ENCODE data around the gene PRICKLE4.

PRICKLE4 gene

GRCh38 chr6:41780551-41781365 lies at the start of gene PRICKLE4:
PRICKLE4 (plus strand) TSS chr6:41780782; CDS start chr6:41783474, 2,692 bp downstream.
- no peak for FAIRE-seq

DNA sequence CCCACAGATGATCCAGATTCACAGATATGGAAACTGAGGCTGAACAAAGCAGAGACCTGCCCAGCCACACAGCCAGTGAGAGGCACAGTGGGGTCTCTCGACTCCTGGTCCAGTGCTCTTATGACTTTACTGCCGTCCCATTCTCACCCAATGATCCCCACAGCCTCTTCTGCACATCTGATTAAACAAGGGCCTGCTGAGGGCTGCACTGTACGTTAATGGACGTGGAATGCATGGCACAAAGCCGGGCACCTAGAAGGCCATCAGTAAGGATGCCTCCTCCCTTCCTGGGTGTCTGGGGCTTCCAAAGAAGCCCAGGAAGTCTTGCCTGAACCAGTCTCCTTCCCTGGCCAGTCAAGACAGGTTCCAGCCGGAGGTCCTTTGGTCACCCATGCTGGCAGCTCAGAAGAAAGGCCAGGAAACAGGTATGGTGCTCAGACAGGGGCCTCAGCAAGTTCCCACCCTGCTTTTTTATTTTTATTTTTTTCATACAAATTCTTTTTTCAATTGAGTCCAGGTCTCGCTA lies 49.0 kb upstream of the PRICKLE4 start:
- no peak for FAIRE-seq

GRCh38 chr6:41732149-41732548 lies 48.4 kb upstream of the PRICKLE4 start:
- FAIRE-seq, result no peak

DNA sequence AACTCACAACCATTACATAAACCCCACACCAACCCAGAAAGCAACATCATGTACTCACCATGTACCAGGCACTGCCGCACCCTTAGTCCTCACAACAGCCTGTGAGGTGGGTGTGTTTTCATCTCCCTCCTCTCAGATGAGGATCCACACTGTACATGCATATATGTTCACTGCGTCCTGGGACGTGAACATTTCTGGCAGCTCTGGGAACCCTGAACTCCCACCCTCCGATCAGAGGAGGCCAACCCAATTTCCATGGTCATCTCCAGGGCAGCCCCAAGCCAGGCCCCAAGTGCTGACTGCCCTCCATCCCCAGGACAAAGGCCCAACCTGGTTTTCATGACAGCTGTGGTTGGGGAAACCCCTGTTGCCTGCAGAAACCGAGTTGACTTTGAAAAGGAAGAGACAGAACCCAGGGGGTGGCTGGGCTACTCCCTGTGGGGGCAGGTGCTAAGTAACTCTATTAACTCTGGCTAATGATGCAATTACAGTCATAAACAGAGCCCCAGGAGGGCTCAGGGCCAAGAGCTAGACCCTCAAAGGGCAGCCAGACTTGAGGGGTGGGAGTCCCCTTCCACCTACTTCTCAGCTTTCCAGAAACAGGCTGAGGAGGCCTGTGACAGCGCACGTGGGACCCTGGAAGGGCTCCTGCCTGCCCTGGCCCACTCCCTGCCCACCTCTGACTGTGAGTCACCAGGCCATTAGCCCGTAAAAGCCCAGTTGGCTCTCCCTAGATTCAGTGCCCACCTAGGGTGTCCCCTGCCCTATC lies 47.8 kb upstream of the PRICKLE4 start:
- FAIRE-seq, result no peak

DNA sequence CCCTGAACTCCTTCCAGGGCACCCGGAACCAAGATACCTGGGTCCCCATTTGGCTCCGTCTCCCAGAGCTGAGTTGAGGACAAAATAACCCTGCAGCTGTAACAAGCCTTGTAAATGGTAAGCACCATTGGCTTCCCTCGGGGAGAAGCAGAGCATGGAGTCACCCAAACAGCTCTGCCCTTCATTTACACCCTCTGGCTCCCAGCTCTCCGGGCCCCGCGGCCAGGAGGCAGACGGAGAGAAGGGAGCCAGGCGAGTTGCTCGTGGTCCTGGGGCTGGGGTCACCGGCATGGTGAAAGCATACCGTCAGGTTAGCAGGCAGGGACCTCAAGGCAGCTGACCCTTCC lies 47.2 kb upstream of the PRICKLE4 start:
- no peak for FAIRE-seq

GRCh38 chr6:41733707-41734665 lies 46.6 kb upstream of the PRICKLE4 start:
- no peak for FAIRE-seq

- FAIRE-seq, result no peak
Observed at GRCh38 chr6:41734666-41735426, 45.7 kb upstream of the PRICKLE4 start.

DNA sequence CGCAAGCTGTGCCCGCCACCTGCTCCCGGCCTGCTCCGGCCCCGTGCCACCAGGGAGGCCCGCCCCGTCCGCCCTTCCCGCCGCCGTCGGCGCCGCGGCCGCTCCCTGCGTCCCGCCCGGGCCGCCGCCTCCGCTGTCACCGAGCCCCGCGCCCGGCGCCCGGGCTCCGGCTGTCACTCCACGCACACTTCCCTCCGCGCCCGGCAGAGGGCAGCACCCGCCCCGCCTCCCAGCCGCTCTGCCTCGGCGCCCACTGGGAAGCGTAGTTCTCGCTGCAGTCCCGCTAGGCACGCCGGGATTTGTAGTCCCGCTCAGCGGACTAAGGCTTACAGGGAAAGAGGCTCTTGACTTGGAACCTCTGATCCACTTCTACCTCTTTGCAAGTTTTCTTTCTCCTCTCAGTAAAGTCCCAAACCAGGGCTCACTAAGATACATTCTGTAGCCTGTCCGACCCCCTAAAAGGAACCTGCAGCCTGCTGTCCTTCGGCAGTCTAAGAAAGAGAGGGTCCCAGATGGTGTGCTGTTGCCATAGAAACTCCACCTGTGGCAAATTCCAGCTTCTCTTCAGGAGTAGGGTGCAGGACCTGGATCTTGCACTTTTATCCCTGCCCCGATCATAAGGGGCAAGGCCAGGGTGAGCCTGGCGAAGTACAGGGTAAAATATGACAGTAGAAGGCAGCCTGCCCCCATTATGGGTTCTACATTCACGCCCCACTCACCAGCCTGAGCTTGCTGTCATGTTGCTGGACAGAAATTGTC lies 45.0 kb upstream of the PRICKLE4 start, which contains the start of gene TFEB:
Gene TFEB, minus strand, starts transcription at position 182 of the 759 bp plus-strand sequence. CDS start 44,395 bp downstream, outside the sequence.
- FAIRE-seq, result no peak

DNA sequence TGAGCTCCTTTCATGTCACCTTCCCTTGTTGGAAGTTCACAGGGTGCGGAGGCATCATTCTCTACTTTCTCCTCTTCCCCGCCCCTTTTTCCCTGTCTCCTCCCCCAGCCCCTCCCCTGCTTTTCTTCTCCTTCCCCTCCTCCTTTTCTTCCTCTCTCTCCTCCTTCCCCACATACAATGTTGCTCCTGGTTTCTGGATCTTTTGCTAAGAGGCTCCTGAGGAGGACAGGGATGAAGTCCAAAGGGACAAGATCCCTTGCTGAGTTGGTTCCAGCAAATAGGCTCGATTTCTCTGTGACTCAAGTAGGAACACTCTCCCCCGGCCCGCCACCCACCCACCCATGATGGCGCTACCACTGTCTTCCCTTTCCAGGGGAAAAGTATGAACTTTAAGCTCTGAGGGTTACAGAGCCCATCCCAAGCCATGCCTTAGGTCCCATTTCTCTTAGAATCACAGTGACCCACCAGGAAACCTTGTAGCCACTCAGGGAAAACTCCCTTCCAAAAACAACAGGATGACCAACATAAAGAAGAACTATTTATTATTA lies 44.3 kb upstream of the PRICKLE4 start:
- no peak for FAIRE-seq

- no peak for FAIRE-seq
Observed at GRCh38 chr6:41736800-41737555, 43.6 kb upstream of the PRICKLE4 start.

- no peak for FAIRE-seq
Observed at GRCh38 chr6:41737591-41738130, 42.9 kb upstream of the PRICKLE4 start.

- no peak for FAIRE-seq
Observed at GRCh38 chr6:41739041-41739440, 41.5 kb upstream of the PRICKLE4 start.

GRCh38 chr6:41740366-41741162 lies 40.0 kb upstream of the PRICKLE4 start:
- no peak for FAIRE-seq

DNA sequence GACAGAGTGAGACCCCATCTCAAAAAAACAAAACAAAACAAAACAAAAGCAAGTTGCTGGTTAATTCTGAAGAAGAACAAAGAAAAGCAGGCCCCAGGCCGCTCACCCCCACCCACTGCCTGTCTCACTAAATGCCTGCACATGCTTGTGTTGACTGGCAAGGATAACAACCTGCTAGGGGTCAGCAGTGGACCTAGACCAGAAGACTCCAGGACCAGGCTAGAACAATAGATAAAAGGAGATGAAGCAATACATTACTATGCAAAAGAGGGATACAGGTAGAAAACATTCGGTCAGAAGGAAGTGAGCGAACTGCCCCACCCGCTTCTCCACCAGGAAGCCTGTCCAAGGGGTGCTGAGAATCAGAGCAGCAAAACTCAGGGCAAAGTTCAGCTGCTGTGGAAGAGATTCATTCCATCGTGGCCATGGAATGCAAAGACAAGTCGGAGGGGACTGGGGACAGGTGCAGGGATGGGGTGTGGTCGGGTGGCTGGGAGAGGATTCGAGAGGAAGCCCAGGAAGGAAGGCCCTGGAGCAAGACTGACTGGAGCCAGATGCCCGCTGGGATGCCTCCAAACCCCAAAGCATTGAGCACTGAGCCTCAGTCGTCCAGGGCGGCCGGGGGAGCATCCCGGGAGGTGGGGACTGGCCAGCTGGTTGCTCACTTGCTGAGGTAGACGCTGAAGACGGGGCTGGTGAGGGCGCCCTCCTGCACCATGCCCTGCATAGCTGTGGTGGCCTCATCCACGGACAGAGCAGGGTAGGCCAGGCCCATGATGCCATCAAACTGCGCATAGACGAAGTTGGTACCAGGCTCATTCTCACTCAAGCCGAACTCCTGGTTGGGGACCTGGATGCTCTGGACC lies 38.7 kb upstream of the PRICKLE4 start:
- FAIRE-seq, result no peak

DNA sequence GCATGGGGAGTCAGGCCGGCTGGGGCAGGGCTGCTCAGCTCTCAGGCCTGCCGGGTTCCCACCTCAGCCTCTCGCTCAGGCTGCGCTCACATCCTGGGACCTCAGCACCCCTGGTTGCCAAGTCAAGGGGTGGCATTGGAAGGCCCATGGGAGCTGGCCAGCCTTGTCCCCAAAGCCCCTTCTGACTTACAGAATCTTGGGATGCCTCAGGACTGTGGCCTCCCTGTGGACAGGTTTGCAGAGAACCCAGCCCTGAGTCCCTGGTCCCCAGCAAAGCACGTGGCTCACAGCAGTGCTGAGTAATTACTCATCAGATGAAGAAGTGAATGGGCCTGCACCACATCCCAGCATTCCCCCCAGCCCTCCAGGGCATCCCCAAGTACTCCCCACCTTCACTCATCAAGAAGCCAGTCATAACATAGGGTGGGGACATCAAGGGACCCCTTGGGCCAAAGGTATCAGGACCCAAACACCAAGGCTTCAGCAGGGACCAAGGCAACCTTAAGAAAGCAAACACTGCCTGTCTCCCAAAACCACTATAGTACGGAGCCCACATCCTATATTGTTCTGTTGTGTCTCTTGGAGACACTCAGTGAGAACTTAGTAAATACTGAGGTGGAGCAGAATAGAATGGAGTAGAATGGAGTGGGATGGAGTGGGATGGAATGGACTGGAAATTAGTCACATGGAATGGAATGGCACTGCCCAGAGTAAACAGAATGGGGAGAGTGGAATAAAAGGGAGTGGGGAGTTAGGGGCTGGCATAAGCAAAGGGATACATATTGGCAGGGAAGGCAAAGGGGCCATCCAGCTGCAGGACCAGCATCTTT lies 37.0 kb upstream of the PRICKLE4 start:
- FAIRE-seq, result no peak

DNA sequence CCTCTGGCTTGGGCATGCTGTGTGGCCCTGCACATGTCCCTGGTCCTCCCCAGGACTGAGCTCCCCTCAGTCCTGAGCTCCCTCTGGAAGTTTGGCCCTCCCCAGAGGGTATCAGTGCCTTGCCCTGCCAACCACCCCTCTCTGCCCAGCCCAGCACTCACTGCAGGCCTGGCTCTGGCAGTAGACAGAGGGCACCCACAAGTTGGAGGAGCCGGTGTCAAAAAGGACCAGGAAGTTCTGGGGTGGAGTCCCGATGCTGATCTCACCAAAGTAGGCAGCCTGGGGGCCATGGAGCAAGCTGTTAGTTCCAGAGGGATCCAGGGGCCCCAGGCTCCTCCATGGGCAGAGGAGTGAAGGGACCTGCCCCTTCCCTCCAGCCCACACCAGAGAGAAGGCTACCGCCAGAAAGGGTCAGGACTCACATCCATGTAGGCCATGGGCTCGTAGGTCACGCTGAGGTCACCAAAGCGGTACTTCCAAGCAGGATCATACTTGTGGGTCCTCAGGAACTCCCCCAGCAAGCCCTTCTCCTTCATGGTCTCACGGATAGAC lies 36.3 kb upstream of the PRICKLE4 start:
- no peak for FAIRE-seq

DNA sequence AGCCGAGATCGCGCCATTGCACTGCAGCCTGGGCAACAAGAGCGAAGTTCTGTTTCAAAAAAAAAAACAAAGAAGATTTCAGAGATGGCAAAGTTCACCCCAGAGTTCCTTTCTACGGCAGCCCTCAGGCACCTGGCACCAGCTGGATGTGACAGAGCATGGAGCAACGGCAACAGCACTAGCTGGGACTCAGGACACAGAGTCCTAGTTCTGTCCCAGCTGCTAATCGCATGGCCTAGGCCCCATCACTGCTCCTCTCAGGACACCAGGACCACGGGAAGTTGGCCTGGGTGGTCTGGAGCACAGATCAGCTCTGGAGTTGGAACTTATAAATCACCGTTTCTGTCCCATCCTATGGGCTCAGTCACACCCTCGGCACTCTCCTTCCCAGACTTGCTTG lies 34.5 kb upstream of the PRICKLE4 start:
- no peak for FAIRE-seq
